SK-N-SH treated with all-trans-retinoic acid at 6 μM for 48 hours (cell line): ENCODE results near the gene SCARB2.

Experiments used
- ARNTL ChIP-seq: fragments of 450-650 bp; formaldehyde crosslinking; IDR thresholded peaks from 2 replicates; pipeline ENCODE4 v1.5.0; 2020; ENCODE audit warnings: low read depth, mild to moderate bottlenecking, moderate library complexity, borderline replicate concordance
- PATZ1 ChIP-seq: fragments of 250-450 bp; sonication (Bioruptor Pico); IDR thresholded peaks from 2 replicates; pipeline ENCODE4 v1.8.0; 2020; ENCODE audit warnings: mild to moderate bottlenecking, moderate library complexity, borderline replicate concordance
- PPARA ChIP-seq: fragments of 250-450 bp; sonication (Bioruptor Pico); IDR thresholded peaks from 2 replicates; pipeline ENCODE4 v1.5.0; 2020; ENCODE audit warnings: mild to moderate bottlenecking, borderline replicate concordance
- RARB ChIP-seq: fragments of 250-450 bp; sonication (Bioruptor Pico); IDR thresholded peaks from 2 replicates; pipeline ENCODE4 v1.8.0; 2021; ENCODE audit warnings: mild to moderate bottlenecking, moderate library complexity
- ZFP3 ChIP-seq: fragments of 250-450 bp; sonication (Bioruptor Pico); IDR thresholded peaks from 2 replicates; pipeline ENCODE4 v1.5.0; 2020; ENCODE audit warnings: mild to moderate bottlenecking, moderate library complexity

- TF ChIP-seq ARNTL (CRISPR knock-in tag): no peak
- TF ChIP-seq PPARA (CRISPR knock-in tag): no peak
- TF ChIP-seq ZFP3 (CRISPR knock-in tag): no peak
- TF ChIP-seq RARB (CRISPR knock-in tag): no peak
- TF ChIP-seq PATZ1 (CRISPR knock-in tag): no peak
These were observed 72.4 kb downstream of the SCARB2 start for GRCh38 chr4:76141241-76141640.
